ENCODE results near the gene THBS3. TPM values are rescaled to one million over a fixed set of nuclear protein-coding genes. Genes with fewer than 3 reads are reported as not detected.

The THBS3 gene
- total and polyA plus RNA-seq, 11 donors: 2.7 to 22.2 (median 5.5) TPM

DNA sequence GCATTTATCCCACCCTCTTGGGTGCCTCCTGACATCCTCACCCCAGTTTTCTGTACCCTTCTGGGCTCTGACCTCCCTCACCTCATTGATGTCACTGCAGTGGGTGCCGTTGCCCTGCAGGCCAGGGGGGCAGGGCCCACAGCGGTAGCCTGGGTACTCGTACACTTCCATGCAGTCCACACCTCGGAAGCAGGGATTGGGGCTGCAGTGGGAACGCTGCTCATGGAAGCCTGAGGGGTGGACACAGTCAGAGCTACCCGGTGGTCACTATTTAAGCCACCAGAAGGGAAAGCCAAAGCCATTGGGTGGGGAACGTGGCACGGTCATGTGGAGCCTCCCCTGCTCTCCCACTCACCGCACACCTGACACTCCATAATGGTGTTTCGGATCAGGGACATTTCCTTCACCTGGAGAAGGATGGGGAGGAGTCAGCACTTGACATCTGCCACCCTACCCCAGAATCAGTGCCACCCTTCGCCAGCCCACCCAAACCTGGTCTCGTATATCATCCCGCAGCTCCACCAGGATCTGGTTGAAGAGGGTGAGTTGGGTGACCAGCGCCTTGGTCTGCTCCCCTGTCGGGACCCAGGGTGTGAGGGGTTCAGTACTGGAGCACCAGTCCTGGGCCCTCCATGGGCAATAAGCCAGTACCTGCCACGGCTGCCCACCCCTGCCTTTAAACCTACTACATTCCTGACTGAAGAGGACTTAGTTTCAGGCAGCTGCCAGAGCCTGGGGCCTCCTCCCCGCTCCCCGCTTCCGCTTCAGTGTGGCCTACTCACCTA is 4.8 kb downstream of the THBS3 start:
- peaks cover 0 to 34% (median 0%) of the 10 kb centered on the region in 9 donors for H3K36me3 ChIP-seq
- DNase-seq: peak in 2 of 5 donors; percentile 15 to 37
- WGBS, 4 donors: 91 to 95% (median 92%) methylated on average over 18 to 19 of the region's 19 CpGs
- H3K27me3 ChIP-seq: no peaks in the 10 kb centered on the region
- intact Hi-C loops (cut with DNase I): no loop called here
- H3K9me3 ChIP-seq: no peaks in the 10 kb centered on the region
- peaks cover 0 to 18% (median 14%) of the 10 kb centered on the region in 12 donors for H3K4me1 ChIP-seq
- H3K27ac ChIP-seq: no peak overlapping the region
- no peak for ATAC-seq
- no peak overlapping the region for H3K4me3 ChIP-seq
- TF ChIP-seq, protein P1, sequence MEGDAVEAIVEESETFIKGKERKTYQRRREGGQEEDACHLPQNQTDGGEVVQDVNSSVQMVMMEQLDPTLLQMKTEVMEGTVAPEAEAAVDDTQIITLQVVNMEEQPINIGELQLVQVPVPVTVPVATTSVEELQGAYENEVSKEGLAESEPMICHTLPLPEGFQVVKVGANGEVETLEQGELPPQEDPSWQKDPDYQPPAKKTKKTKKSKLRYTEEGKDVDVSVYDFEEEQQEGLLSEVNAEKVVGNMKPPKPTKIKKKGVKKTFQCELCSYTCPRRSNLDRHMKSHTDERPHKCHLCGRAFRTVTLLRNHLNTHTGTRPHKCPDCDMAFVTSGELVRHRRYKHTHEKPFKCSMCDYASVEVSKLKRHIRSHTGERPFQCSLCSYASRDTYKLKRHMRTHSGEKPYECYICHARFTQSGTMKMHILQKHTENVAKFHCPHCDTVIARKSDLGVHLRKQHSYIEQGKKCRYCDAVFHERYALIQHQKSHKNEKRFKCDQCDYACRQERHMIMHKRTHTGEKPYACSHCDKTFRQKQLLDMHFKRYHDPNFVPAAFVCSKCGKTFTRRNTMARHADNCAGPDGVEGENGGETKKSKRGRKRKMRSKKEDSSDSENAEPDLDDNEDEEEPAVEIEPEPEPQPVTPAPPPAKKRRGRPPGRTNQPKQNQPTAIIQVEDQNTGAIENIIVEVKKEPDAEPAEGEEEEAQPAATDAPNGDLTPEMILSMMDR (IDR thresholded peaks at IDR 0.05): no peak
- no peak for TF ChIP-seq POLR2A (IDR thresholded peaks at IDR 0.05)

DNA sequence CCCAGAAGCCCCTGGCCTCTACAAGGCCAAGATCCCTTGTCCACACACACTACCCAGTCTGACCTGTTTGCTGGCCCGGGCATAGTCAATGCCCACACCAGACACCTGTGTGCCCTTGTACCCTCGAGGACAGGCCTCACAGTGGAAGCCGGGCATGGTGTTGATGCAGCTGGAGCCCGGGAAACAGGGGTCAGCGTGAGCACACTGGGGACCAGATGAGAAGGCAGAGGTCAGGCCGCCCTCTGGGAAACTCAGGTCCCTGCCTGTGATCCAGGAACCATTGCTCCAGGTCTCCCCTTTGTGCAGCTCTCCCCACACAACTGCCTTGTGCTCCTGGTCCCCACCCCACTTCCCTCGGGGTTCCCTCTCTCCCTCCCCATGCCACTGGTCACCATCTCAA is 5.5 kb downstream of the THBS3 start:
- Histone ChIP-seq H3K36me3 (peaks cover 0 to 39% (median 0%) of the 10 kb centered on the region in 9 donors), H3K27ac (no peak overlapping the region), H3K9me3 (no peaks in the 10 kb centered on the region), H3K4me1 (peaks cover 0 to 11% (median 6%) of the 10 kb centered on the region in 12 donors), H3K27me3 (no peaks in the 10 kb centered on the region), H3K4me3 (no peak overlapping the region)
- DNase-seq (peak in 1 of 5 donors; percentile 47), ATAC-seq (no peak)
- no peak for TF ChIP-seq POLR2A (IDR thresholded peaks at IDR 0.05)
- TF ChIP-seq, protein P1 (IDR thresholded peaks at IDR 0.05): no peak
- intact Hi-C loops (cut with DNase I): no loop called here
- WGBS, 4 donors: 90 to 92% (median 91%) methylated on average over 7 of the region's 7 CpGs

DNA sequence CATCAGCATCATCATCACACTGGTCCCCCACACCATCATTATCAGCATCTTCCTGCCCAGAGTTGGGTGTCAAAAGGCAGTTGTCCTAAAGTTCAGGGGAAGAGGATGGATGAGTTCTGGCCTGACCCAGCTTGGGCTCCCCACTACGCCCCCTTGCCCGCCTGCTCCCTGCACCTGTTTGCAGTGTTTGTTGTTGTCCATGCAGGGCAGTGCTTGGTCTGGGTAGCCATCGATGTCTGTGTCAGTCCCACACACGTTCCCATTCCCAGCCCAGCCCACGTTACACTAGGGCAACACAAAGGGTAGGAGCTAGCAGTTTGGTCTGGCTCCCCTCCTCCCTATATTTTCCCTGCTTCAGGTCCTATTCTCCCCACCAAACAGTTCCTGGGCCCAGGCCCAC is 6.8 kb downstream of the THBS3 start:
- intact Hi-C loops (cut with DNase I): no loop called here
- TF ChIP-seq POLR2A (IDR thresholded peaks at IDR 0.05): no peak
- TF ChIP-seq, protein P1 (IDR thresholded peaks at IDR 0.05): no peak

DNA sequence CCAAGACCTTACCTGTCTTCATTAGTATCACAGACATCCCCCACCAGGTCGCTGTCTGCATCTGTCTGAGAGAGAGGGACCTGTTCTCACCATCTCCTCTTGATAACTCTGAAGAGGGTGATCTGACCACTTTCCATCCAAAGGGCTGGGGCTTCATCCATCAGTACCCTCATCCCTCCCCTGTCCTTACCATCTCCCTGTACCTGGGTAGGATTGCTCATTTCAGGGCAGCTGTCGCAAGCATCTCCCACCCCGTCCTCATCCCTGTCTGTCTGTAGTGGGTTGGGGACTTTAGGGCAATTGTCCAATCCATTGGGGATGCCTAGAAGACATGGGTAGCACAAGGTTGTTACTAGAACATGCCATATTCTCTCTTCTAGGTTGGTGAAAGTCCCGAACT is 7.9 kb downstream of the THBS3 start:
- H3K4me1 ChIP-seq: peaks cover 0 to 10% (median 7%) of the 10 kb centered on the region in 12 donors
- intact Hi-C loops (cut with DNase I): no loop called here
- H3K27me3 ChIP-seq: no peaks in the 10 kb centered on the region
- DNase-seq (peak in 1 of 5 donors; percentile 15), ATAC-seq (no peak)
- TF ChIP-seq, protein P1 (IDR thresholded peaks at IDR 0.05): no peak
- TF ChIP-seq POLR2A (IDR thresholded peaks at IDR 0.05): no peak
- no peak overlapping the region for H3K4me3 ChIP-seq
- H3K27ac ChIP-seq: no peak overlapping the region
- H3K36me3 ChIP-seq: peaks cover 0 to 43% (median 0%) of the 10 kb centered on the region in 9 donors
- no peaks in the 10 kb centered on the region for H3K9me3 ChIP-seq
- WGBS, 4 donors: 90 to 91% (median 91%) methylated on average over 4 of the region's 4 CpGs

More for the DNA sequence above, 6.8 kb downstream of the THBS3 start:
- no peak overlapping the region for H3K27ac ChIP-seq
- peaks cover 0 to 47% (median 0%) of the 10 kb centered on the region in 9 donors for H3K36me3 ChIP-seq
- DNase-seq: peak in 1 of 5 donors; percentile 42
- no peaks in the 10 kb centered on the region for H3K9me3 ChIP-seq
- H3K27me3 ChIP-seq: no peaks in the 10 kb centered on the region
- 92 to 96% (median 94%) methylated on average over 5 of the region's 5 CpGs for WGBS, 4 donors
- no peak overlapping the region for H3K4me3 ChIP-seq
- ATAC-seq: no peak
- peaks cover 0 to 4% (median 0%) of the 10 kb centered on the region in 12 donors for H3K4me1 ChIP-seq
